ENCODE measurements around the gene APBA3. TPM values are rescaled to one million over a fixed set of nuclear protein-coding genes. Genes with fewer than 3 reads are reported as not detected.

The APBA3 gene
- total and polyA plus RNA-seq, 8 donors: 6.7 to 27.1 (median 10.5) TPM

DNA sequence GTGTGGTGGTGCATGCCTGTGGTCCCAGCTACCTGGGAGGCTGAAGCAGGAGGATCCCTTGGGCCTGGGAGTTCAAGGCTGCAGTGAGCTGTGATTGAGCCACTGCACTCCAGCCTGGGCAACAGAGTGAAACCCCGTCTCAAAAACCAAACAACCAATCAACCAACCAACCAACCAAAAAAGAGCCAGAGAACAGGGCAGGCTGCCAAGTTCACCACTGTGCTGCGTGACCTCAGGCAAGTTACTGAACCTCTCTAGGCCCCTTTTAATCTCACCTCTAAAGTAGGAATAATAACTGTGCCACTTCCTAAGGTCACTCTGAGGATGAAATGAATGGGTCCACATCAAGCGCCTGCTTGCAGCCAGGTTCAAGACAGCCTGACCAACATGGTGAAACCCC lies 36.4 kb downstream of the APBA3 start:
- Histone ChIP-seq H3K4me3 (no peak overlapping the region), H3K27ac (no peak overlapping the region), H3K36me3 (no peaks in the 10 kb centered on the region), H3K4me1 (peaks cover 0 to 10% (median 4%) of the 10 kb centered on the region in 3 donors), H3K9me3 (no peaks in the 10 kb centered on the region), H3K27me3 (no peaks in the 10 kb centered on the region)
- no peak for ATAC-seq
- intact Hi-C loops (cut with DNase I): no loop called here
- no peak for DNase-seq
- FAIRE-seq: no peak
- WGBS, 2 donors: 67 to 72% methylated on average over 3 of the region's 3 CpGs
- TF ChIP-seq, protein P1, sequence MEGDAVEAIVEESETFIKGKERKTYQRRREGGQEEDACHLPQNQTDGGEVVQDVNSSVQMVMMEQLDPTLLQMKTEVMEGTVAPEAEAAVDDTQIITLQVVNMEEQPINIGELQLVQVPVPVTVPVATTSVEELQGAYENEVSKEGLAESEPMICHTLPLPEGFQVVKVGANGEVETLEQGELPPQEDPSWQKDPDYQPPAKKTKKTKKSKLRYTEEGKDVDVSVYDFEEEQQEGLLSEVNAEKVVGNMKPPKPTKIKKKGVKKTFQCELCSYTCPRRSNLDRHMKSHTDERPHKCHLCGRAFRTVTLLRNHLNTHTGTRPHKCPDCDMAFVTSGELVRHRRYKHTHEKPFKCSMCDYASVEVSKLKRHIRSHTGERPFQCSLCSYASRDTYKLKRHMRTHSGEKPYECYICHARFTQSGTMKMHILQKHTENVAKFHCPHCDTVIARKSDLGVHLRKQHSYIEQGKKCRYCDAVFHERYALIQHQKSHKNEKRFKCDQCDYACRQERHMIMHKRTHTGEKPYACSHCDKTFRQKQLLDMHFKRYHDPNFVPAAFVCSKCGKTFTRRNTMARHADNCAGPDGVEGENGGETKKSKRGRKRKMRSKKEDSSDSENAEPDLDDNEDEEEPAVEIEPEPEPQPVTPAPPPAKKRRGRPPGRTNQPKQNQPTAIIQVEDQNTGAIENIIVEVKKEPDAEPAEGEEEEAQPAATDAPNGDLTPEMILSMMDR (IDR thresholded peaks at IDR 0.05): no peak

DNA sequence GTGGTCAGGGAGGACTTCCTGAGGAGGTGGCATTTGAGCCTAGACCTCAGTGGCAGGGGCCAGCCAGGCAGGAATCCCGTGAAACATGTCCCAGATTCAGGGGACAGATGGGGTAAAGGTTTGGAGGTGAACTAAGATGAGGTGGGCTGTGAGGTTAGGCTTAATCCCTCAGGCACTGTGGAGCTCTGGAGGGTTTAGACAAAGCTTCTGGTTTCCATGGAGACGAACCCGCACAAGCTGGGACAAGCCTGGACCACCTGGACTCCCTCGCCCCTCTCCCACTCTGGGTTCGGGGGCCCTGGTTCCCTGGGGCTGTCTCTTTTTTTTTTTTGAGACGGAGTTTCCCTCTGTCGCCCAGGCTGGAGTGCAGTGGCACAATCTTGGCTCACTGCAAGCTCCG lies 37.6 kb downstream of the APBA3 start:
- Histone ChIP-seq H3K36me3 (no peaks in the 10 kb centered on the region), H3K27ac (no peak overlapping the region), H3K4me3 (no peak overlapping the region), H3K27me3 (no peaks in the 10 kb centered on the region), H3K4me1 (peaks cover 0 to 10% (median 4%) of the 10 kb centered on the region in 3 donors), H3K9me3 (no peaks in the 10 kb centered on the region)
- DNase-seq: no peak
- ATAC-seq: no peak
- WGBS, 2 donors: 76 to 83% methylated on average over 5 to 8 of the region's 8 CpGs
- intact Hi-C loops (cut with DNase I): no loop called here
- TF ChIP-seq, protein P1 (IDR thresholded peaks at IDR 0.05): no peak
- FAIRE-seq: no peak

DNA sequence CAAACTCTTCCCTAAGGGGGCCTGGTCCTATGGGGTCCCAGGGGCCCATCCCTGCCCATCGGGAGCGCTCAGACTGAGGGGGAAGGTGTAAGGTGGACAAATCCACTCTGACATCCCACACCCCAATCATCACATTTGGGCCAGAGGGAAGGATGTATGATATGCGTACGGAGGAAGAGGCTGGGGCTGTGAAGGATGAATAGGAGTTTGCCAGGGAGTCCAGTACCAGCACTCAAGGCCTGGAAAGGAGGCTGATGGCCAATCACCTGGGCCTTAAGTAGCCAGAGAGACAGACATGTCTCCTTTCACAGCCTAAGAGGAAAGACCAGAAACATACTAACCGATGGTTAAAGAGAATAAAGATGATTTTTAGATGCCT lies 38.4 kb downstream of the APBA3 start:
- intact Hi-C loops (cut with DNase I): no loop called here
- FAIRE-seq: no peak
- H3K27ac ChIP-seq: peak overlapping the region in 1 of 4 donors; percentile 4
- H3K4me3 ChIP-seq: peak overlapping the region in 1 of 4 donors; percentile 62
- no peak for ATAC-seq
- peaks cover 0 to 10% (median 4%) of the 10 kb centered on the region in 3 donors for H3K4me1 ChIP-seq
- no peaks in the 10 kb centered on the region for H3K36me3 ChIP-seq
- H3K9me3 ChIP-seq: no peaks in the 10 kb centered on the region
- 89 to 90% methylated on average over 5 of the region's 5 CpGs for WGBS, 2 donors
- no peaks in the 10 kb centered on the region for H3K27me3 ChIP-seq
- DNase-seq: no peak
- TF ChIP-seq, protein P1 (IDR thresholded peaks at IDR 0.05): no peak

DNA sequence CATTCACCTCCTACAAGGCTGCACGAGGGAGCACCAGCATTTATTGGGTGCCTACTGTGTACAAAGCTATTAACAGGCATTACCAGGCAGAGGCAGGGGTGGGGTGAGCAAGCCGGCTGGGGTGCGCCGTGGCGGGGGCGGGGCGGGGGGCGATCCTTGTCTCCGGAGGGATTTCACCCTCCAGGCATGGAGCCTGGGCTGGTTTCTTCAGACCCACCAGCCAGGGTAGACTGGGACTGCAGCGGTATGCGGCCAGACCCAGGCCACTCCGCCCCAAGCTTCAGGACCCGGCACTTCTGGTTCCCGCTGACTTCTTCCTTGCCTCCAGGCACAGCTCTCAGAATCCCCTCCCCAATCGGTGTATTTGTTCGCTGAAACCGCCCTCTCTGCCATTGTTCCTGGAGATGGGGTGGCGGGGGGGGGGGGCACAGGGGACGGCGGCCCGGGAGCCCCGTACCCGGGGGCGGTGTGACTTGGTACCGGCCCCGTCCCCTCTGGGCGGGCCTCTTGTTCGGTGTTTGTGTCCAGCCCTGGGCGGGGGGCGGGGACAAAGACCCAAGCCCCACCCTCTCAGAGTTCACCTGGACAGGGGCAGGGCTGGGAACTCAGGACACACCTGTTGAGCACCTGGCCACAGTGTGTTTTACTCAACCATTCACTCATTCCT lies 38.9 kb downstream of the APBA3 start:
- peak overlapping the region; percentile 19 to 62 (median 41) for H3K4me3 ChIP-seq
- peak overlapping the region in 1 of 4 donors; percentile 4 for H3K27ac ChIP-seq
- ATAC-seq (peak; percentile 53 to 65 (median 60)), DNase-seq (peak; percentile 73 to 91 (median 82)), FAIRE-seq (no peak)
- H3K9me3 ChIP-seq: no peaks in the 10 kb centered on the region
- peaks cover 0 to 10% (median 4%) of the 10 kb centered on the region in 3 donors for H3K4me1 ChIP-seq
- H3K27me3 ChIP-seq: no peaks in the 10 kb centered on the region
- WGBS, 2 donors: 2% methylated on average over 13 to 26 of the region's 30 CpGs
- TF ChIP-seq, protein P1 (IDR thresholded peaks at IDR 0.05): no peak
- intact Hi-C loops (cut with DNase I): no loop called here
- H3K36me3 ChIP-seq: no peaks in the 10 kb centered on the region

DNA sequence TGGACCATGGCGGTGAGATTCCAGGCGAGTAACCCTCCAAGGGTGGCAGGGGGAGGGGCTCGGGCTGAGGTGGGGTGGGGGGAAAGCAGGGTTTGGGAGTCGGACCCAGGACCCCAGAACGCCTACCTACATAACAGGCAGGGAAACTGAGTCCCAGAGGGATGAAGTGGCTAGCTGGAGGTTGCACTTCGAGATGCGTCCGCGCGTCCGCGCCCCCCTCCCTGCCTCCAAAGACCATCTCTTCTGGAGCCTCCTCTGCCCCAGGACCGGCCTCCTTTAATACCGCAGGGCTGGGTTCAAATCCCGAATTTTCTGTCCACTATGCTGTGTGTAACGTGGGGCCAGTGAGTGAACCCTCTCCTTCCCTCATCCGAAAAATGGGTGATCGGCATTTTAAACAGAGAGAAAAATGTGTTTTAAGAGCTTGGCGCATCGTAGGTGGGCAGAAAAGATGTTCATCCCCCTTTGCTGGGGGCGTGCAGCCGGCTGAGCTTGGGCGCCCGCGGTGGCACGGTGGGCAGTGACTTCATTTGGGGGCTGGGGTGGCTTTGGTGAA lies 39.5 kb downstream of the APBA3 start:
- no peak for ATAC-seq
- TF ChIP-seq, protein P1 (IDR thresholded peaks at IDR 0.05): no peak
- Histone ChIP-seq H3K36me3 (no peaks in the 10 kb centered on the region), H3K4me1 (peaks cover 0 to 10% (median 4%) of the 10 kb centered on the region in 3 donors), H3K9me3 (no peaks in the 10 kb centered on the region), H3K27me3 (no peaks in the 10 kb centered on the region), H3K27ac (no peak overlapping the region), H3K4me3 (peak overlapping the region; percentile 19 to 62 (median 41))
- DNase-seq: no peak
- no peak for FAIRE-seq
- intact Hi-C loops (cut with DNase I): no loop called here
- 1 to 2% methylated on average over 25 to 26 of the region's 26 CpGs for WGBS, 2 donors

Measured in pancreas (tissue), 10 donors.